Tibial artery (tissue), 4 donors: Measurements from ENCODE around the gene UBL4B.

Experiments
- DNase-seq, 2 donors: peaks; one replicate each; pipeline ENCODE4 v3.0.0-alpha.2; 2019
- H3K27ac ChIP-seq, 2 donors: fragments of 200-600 bp; sonication (generic) in 1 of 2; 1 replicate in 1 of 2; 2 replicates in 1 of 2; pipeline ENCODE4 v1.5.1; 2018 to 2019; ENCODE audit warnings: mild to moderate bottlenecking in 1 of 2
- H3K27me3 ChIP-seq, 2 donors: fragments of 200-600 bp; sonication (generic) in 1 of 2; one replicate each; pipeline versions ENCODE4 v1.5.1 to v1.6.0; 2016 to 2019
- H3K36me3 ChIP-seq, 3 donors: fragments of 200-600 bp; sonication (generic) in 2 of 3; one replicate each; pipeline ENCODE4 v1.5.1; 2016 to 2019; ENCODE audit warnings: mild to moderate bottlenecking in 2 of 3
- H3K4me1 ChIP-seq, 4 donors: fragments of 200-600 bp; sonication (generic) in 2 of 4; 1 replicate in 3 of 4; 2 replicates in 1 of 4; pipeline ENCODE4 v1.5.1; 2016 to 2019
- H3K4me3 ChIP-seq, 2 donors: fragments of 200-600 bp; sonication (generic) in 1 of 2; 1 replicate in 1 of 2; 2 replicates in 1 of 2; pipeline ENCODE4 v1.5.1; 2018 to 2019; ENCODE audit warnings: mild to moderate bottlenecking in 2 of 2
- H3K9me3 ChIP-seq, 3 donors: fragments of 200-600 bp; sonication (generic) in 1 of 3; one replicate each; pipeline ENCODE4 v1.5.1; 2016 to 2019
- CTCF ChIP-seq, 2 experiments: fragments of 200-600 bp in 1 of 2; fragments of 450-650 bp in 1 of 2; IDR thresholded peaks; one replicate each; pipeline ENCODE4 v1.5.1; 2017 to 2019; ENCODE audit warnings: antibody characterized with exemption in 2 of 2, mild to moderate bottlenecking in 1 of 2, moderate library complexity in 1 of 2
- intact Hi-C: fragments of 100-400 bp; cut with DNase I; formaldehyde crosslinking; loops from one replicate; pipeline ENCODE4 v1.15.0; 2023; ENCODE audit warnings: low total_unique reads

UBL4B gene

GRCh38 chr1:110102081-110102480 lies 10.2 kb upstream of the UBL4B start:
- no peak for DNase-seq
- Histone ChIP-seq H3K4me1 (no peaks in the 10 kb centered on the region), H3K27me3 (peaks cover 0 to 16% of the 10 kb centered on the region in 2 donors), H3K36me3 (no peaks in the 10 kb centered on the region), H3K4me3 (no peak overlapping the region), H3K27ac (no peak overlapping the region), H3K9me3 (no peaks in the 10 kb centered on the region)
- no peak for TF ChIP-seq CTCF (IDR thresholded peaks at IDR 0.05)
- intact Hi-C loops, result no loop called here

- TF ChIP-seq CTCF (IDR thresholded peaks at IDR 0.05), result peak; percentile 85 to 94
- Histone ChIP-seq H3K4me1 (no peaks in the 10 kb centered on the region), H3K27ac (no peak overlapping the region), H3K27me3 (peaks cover 0 to 6% of the 10 kb centered on the region in 2 donors), H3K4me3 (no peak overlapping the region), H3K9me3 (no peaks in the 10 kb centered on the region), H3K36me3 (no peaks in the 10 kb centered on the region)
- intact Hi-C loops, result loop anchor here (2.0 kb wide), 1 partner anchor 53 kb away; no protein-coding TSS in a partner anchor
- DNase-seq, result peak; percentile 59 to 80
These were observed 6.0 kb upstream of the UBL4B start for GRCh38 chr1:110106013-110106941.

GRCh38 chr1:110107867-110108469 lies 4.3 kb upstream of the UBL4B start:
- no peaks in the 10 kb centered on the region for H3K9me3 ChIP-seq
- intact Hi-C loops, result loop anchor here (2.0 kb wide), 1 partner anchor 55 kb away; no protein-coding TSS in a partner anchor
- no peak overlapping the region for H3K4me3 ChIP-seq
- no peaks in the 10 kb centered on the region for H3K4me1 ChIP-seq
- H3K36me3 ChIP-seq, result no peaks in the 10 kb centered on the region
- peaks cover 0 to 3% of the 10 kb centered on the region in 2 donors for H3K27me3 ChIP-seq
- H3K27ac ChIP-seq, result no peak overlapping the region
- no peak for TF ChIP-seq CTCF (IDR thresholded peaks at IDR 0.05)
- DNase-seq, result no peak

GRCh38 chr1:110111081-110111480 lies 1.2 kb upstream of the UBL4B start:
- Histone ChIP-seq H3K27me3 (peaks cover 0 to 3% of the 10 kb centered on the region in 2 donors), H3K36me3 (no peaks in the 10 kb centered on the region), H3K4me3 (no peak overlapping the region), H3K27ac (no peak overlapping the region), H3K4me1 (no peaks in the 10 kb centered on the region), H3K9me3 (no peaks in the 10 kb centered on the region)
- intact Hi-C loops, result no loop called here
- no peak for TF ChIP-seq CTCF (IDR thresholded peaks at IDR 0.05)
- no peak for DNase-seq

DNA sequence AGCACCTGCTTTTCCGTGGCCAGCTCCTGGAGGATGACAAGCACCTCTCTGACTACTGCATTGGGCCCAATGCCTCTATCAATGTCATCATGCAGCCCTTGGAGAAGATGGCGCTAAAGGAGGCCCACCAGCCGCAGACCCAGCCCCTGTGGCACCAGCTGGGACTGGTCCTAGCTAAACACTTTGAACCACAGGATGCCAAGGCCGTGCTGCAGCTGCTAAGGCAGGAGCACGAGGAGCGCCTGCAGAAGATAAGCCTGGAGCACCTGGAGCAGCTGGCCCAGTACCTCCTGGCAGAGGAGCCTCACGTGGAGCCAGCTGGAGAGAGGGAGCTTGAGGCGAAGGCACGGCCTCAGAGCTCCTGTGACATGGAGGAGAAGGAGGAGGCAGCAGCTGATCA lies 413 bp downstream of the UBL4B start:
- DNase-seq, result no peak
- no peaks in the 10 kb centered on the region for H3K4me1 ChIP-seq
- no peak overlapping the region for H3K27ac ChIP-seq
- H3K27me3 ChIP-seq, result peaks cover 0 to 7% of the 10 kb centered on the region in 2 donors
- H3K9me3 ChIP-seq, result no peaks in the 10 kb centered on the region
- intact Hi-C loops, result no loop called here
- no peak overlapping the region for H3K4me3 ChIP-seq
- TF ChIP-seq CTCF (IDR thresholded peaks at IDR 0.05), result no peak
- no peaks in the 10 kb centered on the region for H3K36me3 ChIP-seq
